ENCODE data around the gene CEP97. TPM values are rescaled to one million over a fixed set of nuclear protein-coding genes. Genes with fewer than 3 reads are reported as not detected.
A peak's percentile ranks its signal among the peaks of the same experiment; 100 is the strongest.

CEP97 gene
- total and polyA plus RNA-seq, 9 of the 15 experiments (the other 6 are each of a cell fraction or from before 2014, with no cell fraction given): 2.0 to 10.1 (median 4.3) TPM

DNA sequence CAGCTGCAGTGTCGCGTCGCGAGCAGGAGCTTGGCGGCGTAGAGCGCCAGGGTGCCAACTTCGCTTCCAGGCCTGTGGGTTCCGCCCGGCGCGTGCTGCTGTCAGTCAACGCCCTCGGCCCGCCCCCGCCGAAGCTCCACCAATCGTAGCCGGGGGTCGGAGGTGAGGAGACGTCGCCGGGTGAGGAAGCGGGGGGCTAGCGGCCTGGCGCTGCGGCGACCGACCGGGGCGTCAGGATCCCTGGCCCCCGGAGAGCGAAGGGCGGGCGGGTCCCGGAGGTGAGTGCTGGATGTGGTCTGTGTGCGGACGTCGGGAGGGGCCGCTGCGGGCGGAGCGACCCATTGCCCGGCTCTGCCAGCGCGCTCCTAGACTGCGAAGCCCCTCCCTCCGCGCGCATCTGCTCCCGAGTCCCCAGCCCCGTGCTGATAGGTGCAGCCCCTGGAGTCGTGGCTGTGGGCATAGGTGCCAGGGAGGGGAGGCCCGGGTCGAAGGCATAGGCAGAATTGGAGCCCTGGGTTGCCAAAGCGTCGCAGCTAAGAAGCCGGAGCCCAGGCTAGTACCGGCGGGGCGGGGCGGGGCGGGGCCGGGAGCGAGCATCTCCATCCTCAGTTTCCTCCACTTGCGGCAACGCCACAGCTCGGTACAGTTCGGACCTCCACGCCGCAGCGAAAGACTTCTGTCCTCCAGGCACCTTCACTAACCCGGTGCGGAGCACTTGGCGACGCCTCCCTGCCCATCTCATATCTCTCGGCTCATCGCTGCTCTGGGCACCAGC is 54.8 kb downstream of the CEP97 start, which contains the start of gene NXPE3:
Gene NXPE3 (plus strand): TSS at position 165 of the 775 bp plus-strand sequence. CDS start 6,386 bp downstream, outside the sequence.
- Histone ChIP-seq H4K20me1 (replicated peaks; ENCODE audit: control insufficient read depth, insufficient read depth, low read length) (no peaks in the 10 kb centered on the region), H3K4me2 (ENCODE audit: insufficient read depth, low read length) (peak within 1 kb of the TSS; percentile 75), H3K79me2 (ENCODE audit: control insufficient read depth, insufficient read depth, low read length) (no peaks in the 10 kb centered on the region), H3K9me1 (ENCODE audit: control insufficient read depth, insufficient read depth, low read length) (no peaks in the 10 kb centered on the region), H3K4me3 (peak within 1 kb of the TSS; percentile 59), H3K27me3 (ENCODE audit: control insufficient read depth in 2 of 2, insufficient read depth in 2 of 2, low read length in 2 of 2) (no peaks in the 10 kb centered on the region), H3K4me1 (replicated peaks in 1 of 2; ENCODE audit: control insufficient read depth in 2 of 2, insufficient read depth in 2 of 2, low read length in 2 of 2) (peaks cover 12 to 17% of the 10 kb centered on the region in 2 experiments; a peak in 4 of 5 replicates), H3K9me3 (replicated peaks; ENCODE audit: control insufficient read depth, insufficient read depth, low read depth, low read length) (no peaks in the 10 kb centered on the region), H3K27ac (ENCODE audit: extremely low read depth, low read depth, low read length) (no peak within 1 kb of the TSS), H3K9ac (ENCODE audit: insufficient read depth in 1 of 2, low read depth in 2 of 2, low read length in 2 of 2) (peak within 1 kb of the TSS; percentile 50 to 90; a peak in 3 of 4 replicates), H2AFZ (ENCODE audit: low read depth, low read length) (peak within 1 kb of the TSS; percentile 94), H3K36me3 (ENCODE audit: control insufficient read depth, insufficient read depth, low read length) (no peaks in the 10 kb centered on the region)
- intact Hi-C loops (cut with micrococcal nuclease): no loop called here
- under 1% methylated on average over 21 of the region's 78 CpGs for WGBS (ENCODE audit: insufficient coverage, low coverage, missing lambda C conversion rate)
- peak; percentile 95 for ATAC-seq
- no TSS peak for BruUV-seq (replicated peaks)
- no peak for FAIRE-seq
- in situ Hi-C loops (cut with MboI): no loop called here
- ChIA-PET POLR2A (interaction anchor here (0.8 kb wide), 1 partner anchor 15 kb away, joined by 4 read pairs; no protein-coding TSS in a partner anchor), CTCF (ENCODE audit: low intra/inter-chr PET ratio) (no interaction called here)
- peak; percentile 68 to 80 (median 74) for DNase-seq (ENCODE audit: extremely low read depth in 1 of 4, low spot score in 3 of 4)
- TF ChIP-seq LARP7 (IDR thresholded peaks at IDR 0.05) (no peak), TARDBP (IDR thresholded peaks at IDR 0.05) (no peak), REST (IDR thresholded peaks at IDR 0.05; ENCODE audit: borderline replicate concordance) (no peak), REST (CRISPR knock-in tag; IDR thresholded peaks at IDR 0.05; ENCODE audit: low read depth) (no peak), NR3C1 (CRISPR knock-in tag; IDR thresholded peaks at IDR 0.05) (no peak), GABPB1 (CRISPR knock-in tag; IDR thresholded peaks at IDR 0.05) (no peak), E2F1 (CRISPR knock-in tag; IDR thresholded peaks at IDR 0.05) (no peak), TEAD2 (tag; IDR thresholded peaks at IDR 0.05) (no peak)
- TF ChIP-seq, protein P1, sequence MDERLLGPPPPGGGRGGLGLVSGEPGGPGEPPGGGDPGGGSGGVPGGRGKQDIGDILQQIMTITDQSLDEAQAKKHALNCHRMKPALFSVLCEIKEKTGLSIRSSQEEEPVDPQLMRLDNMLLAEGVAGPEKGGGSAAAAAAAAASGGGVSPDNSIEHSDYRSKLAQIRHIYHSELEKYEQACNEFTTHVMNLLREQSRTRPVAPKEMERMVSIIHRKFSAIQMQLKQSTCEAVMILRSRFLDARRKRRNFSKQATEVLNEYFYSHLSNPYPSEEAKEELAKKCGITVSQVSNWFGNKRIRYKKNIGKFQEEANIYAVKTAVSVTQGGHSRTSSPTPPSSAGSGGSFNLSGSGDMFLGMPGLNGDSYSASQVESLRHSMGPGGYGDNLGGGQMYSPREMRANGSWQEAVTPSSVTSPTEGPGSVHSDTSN (CRISPR knock-in tag; IDR thresholded peaks at IDR 0.05; ENCODE audit: low read depth): peak; percentile 75
- TF ChIP-seq, protein P1 (tag; conservative IDR thresholded peaks at IDR 0.05; ENCODE audit: low read depth): peak; percentile 71

Data from K562 (cell line).